Measurements from ENCODE around the gene PRKG2. TPM values are rescaled to one million over a fixed set of nuclear protein-coding genes. Genes with fewer than 3 reads are reported as not detected.

Gene PRKG2
- total and polyA plus RNA-seq, 2 donors (not counting 3 experiments of a cell fraction or from before 2014, with no cell fraction given), result not detected

GRCh38 chr4:81102107-81102506 is 112.9 kb downstream of the PRKG2 start:
- no peaks in the 10 kb centered on the region for H3K4me1 ChIP-seq (ENCODE audit: control insufficient read depth, extremely low read depth, insufficient read depth, low read length)

DNA sequence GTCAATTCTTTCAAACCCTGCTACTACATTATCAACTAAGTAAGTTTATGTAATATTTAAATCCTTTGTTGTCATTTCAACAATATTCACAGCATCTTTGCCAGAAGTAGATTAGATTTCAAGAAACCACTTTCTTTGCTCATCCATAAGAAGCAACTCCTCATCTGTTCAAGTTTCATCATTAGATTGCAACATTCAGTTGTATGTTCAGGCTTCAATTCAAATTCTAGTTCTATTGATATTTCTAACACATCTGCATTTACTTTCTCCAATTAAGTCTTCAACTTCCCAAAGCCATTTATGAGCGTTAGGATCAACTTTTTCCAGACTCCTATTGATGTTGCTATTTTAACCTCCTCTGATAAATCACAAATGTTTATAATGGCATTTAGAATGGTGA is 118.5 kb downstream of the PRKG2 start:
- Histone ChIP-seq H3K4me3 (replicated peaks in 1 of 3; ENCODE audit: insufficient read depth in 1 of 3, low read depth in 1 of 3, low read length in 3 of 3) (no peak overlapping the region), H3K4me2 (ENCODE audit: insufficient read depth, low read length) (no peak overlapping the region), H3K36me3 (ENCODE audit: control insufficient read depth in 2 of 2, extremely low read depth in 1 of 2, insufficient read depth in 2 of 2, low read length in 2 of 2) (no peaks in the 10 kb centered on the region), H3K9ac (replicated peaks; ENCODE audit: extremely low read depth, insufficient read depth, low read length) (no peak overlapping the region), H3K9me3 (replicated peaks; ENCODE audit: control insufficient read depth, insufficient read depth, low read length) (no peaks in the 10 kb centered on the region), H3K79me2 (ENCODE audit: control insufficient read depth, insufficient read depth, low read length) (no peaks in the 10 kb centered on the region), H3K4me1 (ENCODE audit: control insufficient read depth, extremely low read depth, insufficient read depth, low read length) (no peaks in the 10 kb centered on the region), H2AFZ (ENCODE audit: low read depth, low read length) (no peak overlapping the region), H4K20me1 (replicated peaks; ENCODE audit: control insufficient read depth, extremely low read depth, insufficient read depth, low read length) (no peaks in the 10 kb centered on the region), H3K27ac (ENCODE audit: insufficient read depth, low read depth, low read length) (no peak overlapping the region), H3K9me1 (replicated peaks; ENCODE audit: control insufficient read depth, extremely low read depth, insufficient read depth, low read length) (no peaks in the 10 kb centered on the region), H3K27me3 (ENCODE audit: control insufficient read depth in 2 of 2, insufficient read depth in 2 of 2, low read length in 2 of 2) (no peaks in the 10 kb centered on the region)
- TF ChIP-seq POLR2AphosphoS5 (IDR thresholded peaks at IDR 0.05; ENCODE audit: insufficient read depth, low read depth, low read length) (no peak), FOS (IDR thresholded peaks at IDR 0.05; ENCODE audit: borderline replicate concordance, insufficient read depth, low read length) (no peak)
- POLR2A ChIA-PET, result no interaction called here
- FAIRE-seq (no peak), DNase-seq (ENCODE audit: low read depth, low spot score) (no peak)
- intact Hi-C loops (cut with micrococcal nuclease), result no loop called here
- no TSS peak for BruUV-seq (replicated peaks)
- CTCF ChIA-PET, result no interaction called here
- dilution Hi-C loops (cut with MboI; ENCODE audit: extremely low pct_ligation_motif_present, low sequenced_read_pairs), result no loop called here

More at GRCh38 chr4:81102107-81102506, 112.9 kb downstream of the PRKG2 start:
- H3K9me3 ChIP-seq (replicated peaks; ENCODE audit: control insufficient read depth, insufficient read depth, low read length), result no peaks in the 10 kb centered on the region
- FAIRE-seq (no peak), DNase-seq (ENCODE audit: low read depth, low spot score) (no peak)
- ChIA-PET POLR2A (no interaction called here), CTCF (interaction anchor here (1.2 kb wide), 1 partner anchor 15 kb away, joined by 3 read pairs; no protein-coding TSS in a partner anchor)
- dilution Hi-C loops (cut with MboI; ENCODE audit: extremely low pct_ligation_motif_present, low sequenced_read_pairs) (no loop called here), intact Hi-C loops (cut with micrococcal nuclease) (no loop called here)
- no peaks in the 10 kb centered on the region for H4K20me1 ChIP-seq (replicated peaks; ENCODE audit: control insufficient read depth, extremely low read depth, insufficient read depth, low read length)
- H3K9me1 ChIP-seq (replicated peaks; ENCODE audit: control insufficient read depth, extremely low read depth, insufficient read depth, low read length), result no peaks in the 10 kb centered on the region
- no peak overlapping the region for H3K4me2 ChIP-seq (ENCODE audit: insufficient read depth, low read length)
- no TSS peak for BruUV-seq (replicated peaks)
- H3K9ac ChIP-seq (replicated peaks; ENCODE audit: extremely low read depth, insufficient read depth, low read length), result no peak overlapping the region
- no peaks in the 10 kb centered on the region for H3K79me2 ChIP-seq (ENCODE audit: control insufficient read depth, insufficient read depth, low read length)
- H3K4me3 ChIP-seq (replicated peaks in 1 of 3; ENCODE audit: insufficient read depth in 1 of 3, low read depth in 1 of 3, low read length in 3 of 3), result no peak overlapping the region
- no peak overlapping the region for H3K27ac ChIP-seq (ENCODE audit: insufficient read depth, low read depth, low read length)
- H3K27me3 ChIP-seq (ENCODE audit: control insufficient read depth in 2 of 2, insufficient read depth in 2 of 2, low read length in 2 of 2), result no peaks in the 10 kb centered on the region
- H2AFZ ChIP-seq (ENCODE audit: low read depth, low read length), result no peak overlapping the region
- H3K36me3 ChIP-seq (ENCODE audit: control insufficient read depth in 2 of 2, extremely low read depth in 1 of 2, insufficient read depth in 2 of 2, low read length in 2 of 2), result no peaks in the 10 kb centered on the region
- TF ChIP-seq POLR2AphosphoS5 (IDR thresholded peaks at IDR 0.05; ENCODE audit: insufficient read depth, low read depth, low read length) (no peak), CTCF (IDR thresholded peaks at IDR 0.05; ENCODE audit: extremely low read depth in 1 of 2, insufficient read depth in 1 of 2, low read depth in 1 of 2, low read length in 2 of 2) (no peak)

Measured in endothelial cell of umbilical vein (primary cell).